Osteocyte (in vitro differentiated cells): ENCODE data around the gene RABL6. TPM values are rescaled to one million over a fixed set of nuclear protein-coding genes. Genes with fewer than 3 reads are reported as not detected.
"Not testable (repeated sequence)": the region's sequence is repeated elsewhere in the genome, so short reads cannot be mapped to it uniquely, and the experiment has no call there.

Experiments
- DNase-seq: peaks from one replicate; pipeline ENCODE4 v3.0.0; 2021; ENCODE audit warnings: mixed read lengths; ENCODE audit not compliant: unreplicated experiment; ENCODE audit errors: extremely low spot score
- H3K27ac Mint-ChIP-seq: one replicate; pipeline ENCODE4 v1.8.0; 2021; ENCODE audit warnings: mild to moderate bottlenecking, mixed read lengths; ENCODE audit not compliant: unreplicated experiment
- H3K27me3 Mint-ChIP-seq: one replicate; pipeline ENCODE4 v1.8.0; 2021; ENCODE audit warnings: mixed read lengths; ENCODE audit not compliant: unreplicated experiment
- H3K36me3 Mint-ChIP-seq: one replicate; pipeline ENCODE4 v1.8.0; 2021; ENCODE audit warnings: mixed read lengths; ENCODE audit not compliant: unreplicated experiment
- H3K4me1 Mint-ChIP-seq: one replicate; pipeline ENCODE4 v1.8.0; 2021; ENCODE audit warnings: mixed read lengths; ENCODE audit not compliant: unreplicated experiment
- H3K4me3 Mint-ChIP-seq: one replicate; pipeline ENCODE4 v1.8.0; 2021; ENCODE audit warnings: mild to moderate bottlenecking, moderate library complexity, mixed read lengths; ENCODE audit not compliant: unreplicated experiment
- H3K9me3 Mint-ChIP-seq: one replicate; pipeline ENCODE4 v1.8.0; 2021; ENCODE audit warnings: mixed read lengths; ENCODE audit not compliant: unreplicated experiment
- total RNA-seq: library from RNA; stranded (reverse); gene quantifications from 2 replicates; pipeline ENCODE4 v1.2.1, GENCODE V29; 2021
- TF ChIP-seq, protein P1 (sequence below): fragments of 200-600 bp; sonication (generic); IDR thresholded peaks from 2 replicates; pipeline ENCODE4 v1.5.0; 2021; ENCODE audit warnings: antibody characterized with exemption, mild to moderate bottlenecking, moderate library complexity

RABL6 gene
- total RNA-seq, 1 donor from 2014 or later: 84.7 TPM

DNA sequence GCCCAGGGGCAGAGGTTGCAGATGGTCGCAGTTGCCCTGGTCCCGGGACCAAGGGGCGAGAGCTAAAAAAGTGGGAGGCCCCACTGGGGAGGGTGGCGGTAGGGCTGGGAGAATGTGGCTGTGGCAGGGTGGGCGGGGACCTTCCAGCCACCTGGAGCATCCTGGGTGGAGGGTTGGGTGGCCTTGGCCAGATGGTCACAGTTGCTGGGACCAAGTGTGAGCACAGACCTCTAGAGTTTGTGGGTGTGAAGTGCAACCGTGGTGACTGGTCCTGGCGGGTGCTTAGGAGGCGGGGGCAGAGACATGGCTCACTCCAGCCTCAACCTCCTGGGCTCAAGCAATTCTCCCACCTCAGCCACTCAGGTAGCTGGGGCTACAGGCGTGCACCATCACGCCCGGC lies 72.9 kb downstream of the RABL6 start:
- no peak overlapping the region for H3K4me3 Mint-ChIP-seq
- no peaks in the 10 kb centered on the region for H3K36me3 Mint-ChIP-seq
- TF ChIP-seq, protein P1, sequence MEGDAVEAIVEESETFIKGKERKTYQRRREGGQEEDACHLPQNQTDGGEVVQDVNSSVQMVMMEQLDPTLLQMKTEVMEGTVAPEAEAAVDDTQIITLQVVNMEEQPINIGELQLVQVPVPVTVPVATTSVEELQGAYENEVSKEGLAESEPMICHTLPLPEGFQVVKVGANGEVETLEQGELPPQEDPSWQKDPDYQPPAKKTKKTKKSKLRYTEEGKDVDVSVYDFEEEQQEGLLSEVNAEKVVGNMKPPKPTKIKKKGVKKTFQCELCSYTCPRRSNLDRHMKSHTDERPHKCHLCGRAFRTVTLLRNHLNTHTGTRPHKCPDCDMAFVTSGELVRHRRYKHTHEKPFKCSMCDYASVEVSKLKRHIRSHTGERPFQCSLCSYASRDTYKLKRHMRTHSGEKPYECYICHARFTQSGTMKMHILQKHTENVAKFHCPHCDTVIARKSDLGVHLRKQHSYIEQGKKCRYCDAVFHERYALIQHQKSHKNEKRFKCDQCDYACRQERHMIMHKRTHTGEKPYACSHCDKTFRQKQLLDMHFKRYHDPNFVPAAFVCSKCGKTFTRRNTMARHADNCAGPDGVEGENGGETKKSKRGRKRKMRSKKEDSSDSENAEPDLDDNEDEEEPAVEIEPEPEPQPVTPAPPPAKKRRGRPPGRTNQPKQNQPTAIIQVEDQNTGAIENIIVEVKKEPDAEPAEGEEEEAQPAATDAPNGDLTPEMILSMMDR: no peak
- H3K9me3 Mint-ChIP-seq: no peaks in the 10 kb centered on the region
- H3K4me1 Mint-ChIP-seq: peaks cover 18% of the 10 kb centered on the region
- H3K27me3 Mint-ChIP-seq: peaks cover 4% of the 10 kb centered on the region
- H3K27ac Mint-ChIP-seq: no peak overlapping the region
- DNase-seq: no peak

DNA sequence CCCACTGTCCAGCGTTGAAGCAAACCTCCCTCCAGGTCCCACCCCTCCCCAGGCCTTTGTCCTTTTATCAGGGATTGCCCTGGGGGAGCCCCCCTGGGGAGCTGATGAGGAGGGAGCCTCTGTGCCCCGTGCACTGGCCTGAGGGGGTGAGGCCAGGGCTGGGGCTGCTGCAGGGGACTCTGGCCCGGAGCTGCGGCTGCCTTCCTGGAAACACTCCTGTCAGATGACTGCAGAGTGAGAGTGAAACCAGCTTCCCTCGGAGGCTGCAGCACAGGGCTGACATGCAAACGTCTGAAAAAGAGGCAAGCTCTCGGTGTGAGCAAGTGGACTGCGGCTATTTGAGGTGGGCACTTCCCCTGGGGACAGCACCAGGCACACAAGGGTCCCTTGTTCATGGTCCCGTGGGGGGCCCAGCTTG lies 74.0 kb downstream of the RABL6 start:
- H3K4me3 Mint-ChIP-seq: peak overlapping the region; percentile 35
- no peaks in the 10 kb centered on the region for H3K9me3 Mint-ChIP-seq
- no peak for DNase-seq
- TF ChIP-seq, protein P1: no peak
- H3K4me1 Mint-ChIP-seq: peaks cover 18% of the 10 kb centered on the region
- peaks cover 4% of the 10 kb centered on the region for H3K27me3 Mint-ChIP-seq
- H3K36me3 Mint-ChIP-seq: no peaks in the 10 kb centered on the region
- H3K27ac Mint-ChIP-seq: no peak overlapping the region

DNA sequence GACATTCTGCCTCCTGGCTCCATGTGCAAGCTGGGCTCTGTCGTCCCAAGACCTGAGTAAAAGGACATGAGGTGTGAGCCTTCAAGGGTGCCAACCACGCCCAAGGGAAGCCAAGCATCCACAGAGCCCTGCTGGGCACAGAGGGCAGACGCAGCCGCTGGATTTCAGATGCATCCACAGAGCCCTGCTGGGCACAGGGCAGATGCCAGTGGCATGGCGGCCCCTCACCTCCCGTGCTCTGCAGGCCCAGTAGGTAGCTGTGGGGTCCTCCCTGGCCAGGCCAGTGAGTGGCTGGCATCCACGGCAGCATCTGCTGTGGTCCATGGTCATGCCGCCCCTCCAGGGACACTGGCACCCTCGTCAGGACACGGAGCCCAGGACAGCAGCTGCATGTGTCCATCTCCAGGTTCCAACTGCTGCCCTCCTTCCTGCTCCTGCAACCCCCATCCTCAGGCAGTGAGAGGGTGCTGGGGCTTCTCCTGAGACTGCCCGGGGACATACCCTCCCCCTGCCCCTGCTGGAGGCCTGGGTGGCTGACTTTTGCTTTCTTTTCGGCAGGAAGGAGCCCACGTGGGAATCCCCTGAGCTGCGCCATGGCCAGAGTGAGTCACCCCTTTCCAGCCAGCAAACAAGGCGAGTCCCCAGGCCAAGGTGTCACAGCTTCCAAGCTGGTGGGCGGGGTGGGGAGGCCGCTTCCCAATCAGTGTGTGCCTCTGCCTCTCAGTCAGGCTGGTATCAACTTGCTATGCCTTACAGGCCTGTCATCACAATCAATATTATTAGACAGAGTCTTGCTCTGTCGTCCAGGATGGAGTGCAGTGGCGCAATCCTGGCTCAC lies 74.6 kb downstream of the RABL6 start:
- no peak overlapping the region for H3K4me3 Mint-ChIP-seq
- TF ChIP-seq, protein P1: no peak
- DNase-seq: no peak
- peaks cover 3% of the 10 kb centered on the region for H3K27me3 Mint-ChIP-seq
- H3K4me1 Mint-ChIP-seq: peaks cover 23% of the 10 kb centered on the region
- no peaks in the 10 kb centered on the region for H3K36me3 Mint-ChIP-seq
- no peaks in the 10 kb centered on the region for H3K9me3 Mint-ChIP-seq
- peak overlapping the region; percentile 44 for H3K27ac Mint-ChIP-seq

DNA sequence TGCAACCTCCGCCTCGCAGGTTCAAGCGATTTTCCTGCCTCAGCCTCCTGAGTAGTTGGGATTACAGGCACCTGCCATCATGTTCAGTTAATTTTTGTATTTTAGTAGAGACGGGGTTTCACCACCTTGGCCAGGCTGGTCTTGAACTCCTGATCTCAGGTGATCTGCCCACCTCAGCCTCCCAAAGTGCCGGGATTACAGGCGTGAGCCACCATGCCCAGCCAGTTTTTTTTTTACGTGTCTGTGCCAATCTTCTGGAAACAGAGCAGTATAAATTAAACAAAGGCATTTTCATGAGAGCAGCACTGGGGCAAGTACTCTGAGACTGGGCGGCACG lies 75.2 kb downstream of the RABL6 start:
- H3K36me3 Mint-ChIP-seq, H3K4me3 Mint-ChIP-seq, H3K9me3 Mint-ChIP-seq, H3K27me3 Mint-ChIP-seq, DNase-seq: not testable (repeated sequence)
- peaks cover 26% of the 10 kb centered on the region for H3K4me1 Mint-ChIP-seq
- peak overlapping the region; percentile 44 for H3K27ac Mint-ChIP-seq

DNA sequence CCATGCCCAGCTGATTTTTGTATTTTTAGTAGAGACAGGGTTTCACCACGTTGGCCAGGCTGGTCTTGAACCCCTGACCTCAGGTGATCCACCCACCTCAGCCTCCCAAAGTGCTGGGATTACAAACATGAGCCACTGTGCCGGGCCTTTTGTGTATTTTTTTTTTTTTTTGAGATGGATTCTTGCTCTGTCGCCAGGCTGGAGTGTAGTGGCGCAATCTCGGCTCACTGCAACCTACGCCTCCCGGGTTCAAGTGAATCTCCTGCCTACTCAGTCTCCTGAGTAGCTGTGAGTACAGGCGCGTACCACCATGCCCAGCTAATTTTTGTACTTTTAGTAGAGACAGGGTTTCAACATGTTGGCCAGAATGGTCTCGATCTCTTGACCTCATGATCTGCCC lies 75.9 kb downstream of the RABL6 start:
- not testable (repeated sequence) for H3K27ac Mint-ChIP-seq, H3K36me3 Mint-ChIP-seq, H3K27me3 Mint-ChIP-seq, H3K4me3 Mint-ChIP-seq, H3K9me3 Mint-ChIP-seq, DNase-seq
- peaks cover 26% of the 10 kb centered on the region for H3K4me1 Mint-ChIP-seq

DNA sequence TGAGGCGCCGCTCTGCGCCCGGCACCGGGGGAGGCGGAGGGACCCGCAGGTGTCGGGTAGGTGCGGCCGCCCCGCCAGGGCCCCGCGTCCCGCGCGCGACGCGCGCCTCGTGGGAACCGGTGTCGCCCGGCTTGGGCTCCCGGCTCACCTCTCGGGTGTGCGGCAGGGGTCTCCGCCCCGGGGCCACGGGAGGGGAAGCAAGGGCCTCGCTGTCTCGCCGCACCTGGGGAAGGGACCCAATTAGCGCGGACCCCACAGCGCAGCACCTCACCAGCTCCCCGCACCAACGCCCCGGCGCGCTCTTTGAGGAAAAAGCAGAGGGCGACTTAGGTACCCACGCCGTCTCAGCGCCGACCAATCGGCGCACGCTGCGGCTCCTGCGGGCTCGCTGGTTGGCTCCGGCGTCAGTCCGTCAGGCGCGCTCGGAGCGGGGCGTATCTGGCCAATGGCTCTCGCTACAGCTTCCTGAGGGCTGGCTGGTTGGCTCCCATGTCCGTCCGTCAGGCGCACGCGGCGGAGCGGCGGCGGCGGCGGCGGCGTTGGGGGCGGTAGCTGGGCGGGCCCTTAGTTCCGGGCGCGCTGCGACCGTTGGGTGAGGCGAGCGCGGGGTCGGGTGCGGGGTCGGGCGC lies 78.3 kb downstream of the RABL6 start, which contains the start of gene TRAF2:
TSS of gene TRAF2 (plus strand) at position 567 of the 629 bp plus-strand sequence. CDS start 12,225 bp downstream, outside the sequence.
- H3K4me1 Mint-ChIP-seq: peaks cover 26% of the 10 kb centered on the region
- no peaks in the 10 kb centered on the region for H3K27me3 Mint-ChIP-seq
- DNase-seq: peak; percentile 99
- H3K36me3 Mint-ChIP-seq: no peaks in the 10 kb centered on the region
- peak within 1 kb of the TSS; percentile 81 for H3K27ac Mint-ChIP-seq
- peak within 1 kb of the TSS; percentile 78 for H3K4me3 Mint-ChIP-seq
- TF ChIP-seq, protein P1: no peak
- no peaks in the 10 kb centered on the region for H3K9me3 Mint-ChIP-seq
